Measurements from ENCODE around the gene SPC24. TPM values are rescaled to one million over a fixed set of nuclear protein-coding genes. Genes with fewer than 3 reads are reported as not detected.
A peak's percentile ranks its signal among the peaks of the same experiment; 100 is the strongest.

Gene SPC24
- 98.0 and 106 TPM in 2 replicates for total RNA-seq (2014; rRNA removed; shearing (Covaris generic))

DNA sequence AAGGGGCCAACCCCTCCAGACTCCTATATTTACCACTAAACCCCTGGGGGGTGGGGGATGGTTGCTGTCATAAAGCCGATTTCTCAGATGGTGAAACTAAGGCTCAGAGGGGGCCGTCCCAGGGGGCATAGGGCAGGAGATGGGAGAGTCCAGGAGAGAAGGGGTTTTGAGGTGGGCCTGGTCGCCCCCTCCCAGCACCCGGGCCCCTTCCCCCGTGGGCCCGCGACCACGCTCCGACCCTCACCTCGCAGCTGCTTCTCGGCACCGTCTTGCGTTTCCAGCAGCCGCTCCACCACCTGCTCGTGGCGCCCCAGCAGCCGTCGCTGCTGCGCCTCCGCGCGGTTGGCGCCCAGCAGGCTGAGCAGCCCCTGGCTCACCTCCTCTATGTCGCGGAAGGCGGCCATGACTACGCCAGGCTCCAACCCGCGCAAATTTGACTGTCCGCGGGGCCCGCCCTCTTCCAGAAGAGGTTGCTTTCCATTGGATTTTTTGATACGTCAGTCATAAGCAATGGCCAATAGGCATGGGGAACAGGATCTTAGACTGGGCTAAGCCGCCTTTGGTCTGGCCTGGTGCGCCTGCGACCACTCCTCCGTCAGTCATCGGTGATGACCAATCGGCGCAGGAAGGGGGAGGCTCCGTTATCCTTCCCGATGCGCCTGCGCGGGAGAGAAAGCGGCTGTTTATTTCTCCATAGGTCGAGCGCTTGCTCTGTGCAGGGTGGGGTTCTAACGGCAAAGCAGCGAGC, at the start of gene SPC24:
TSS of gene SPC24 (minus strand) at position 410 of the 748 bp plus-strand sequence. CDS start at position 404, 6 bp downstream.
- peak; percentile 93 for DNase-seq (ENCODE audit: low spot score)

DNA sequence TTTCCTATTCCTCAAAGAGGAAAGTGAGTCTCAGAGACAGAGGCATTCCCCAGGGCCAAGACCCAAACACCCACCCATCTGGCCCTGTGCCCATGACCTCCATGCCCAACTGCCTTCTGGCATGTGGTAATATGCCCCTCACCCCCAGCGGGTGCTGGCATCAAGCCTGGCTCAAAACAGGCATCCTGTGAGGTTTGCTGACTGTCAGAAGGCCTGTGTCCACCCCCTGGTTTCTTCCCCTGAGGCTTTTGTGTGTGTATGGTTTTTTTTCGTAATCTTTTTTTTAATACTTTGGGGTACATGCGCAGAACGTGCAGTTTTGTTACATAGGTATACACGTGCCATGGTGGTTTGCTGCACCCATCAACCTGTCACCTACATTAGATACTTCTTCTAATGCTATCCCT, 49.4 kb upstream of the SPC24 start:
- DNase-seq (ENCODE audit: low spot score) = no peak

GRCh38 chr19:11204076-11204602, 48.6 kb upstream of the SPC24 start:
- no peak for DNase-seq (ENCODE audit: low spot score)

- peak; percentile 42 for DNase-seq (ENCODE audit: low spot score)
These were observed 47.9 kb upstream of the SPC24 start for GRCh38 chr19:11203194-11204075.

GRCh38 chr19:11202488-11203193, 47.1 kb upstream of the SPC24 start:
- DNase-seq (ENCODE audit: low spot score) = no peak

DNA sequence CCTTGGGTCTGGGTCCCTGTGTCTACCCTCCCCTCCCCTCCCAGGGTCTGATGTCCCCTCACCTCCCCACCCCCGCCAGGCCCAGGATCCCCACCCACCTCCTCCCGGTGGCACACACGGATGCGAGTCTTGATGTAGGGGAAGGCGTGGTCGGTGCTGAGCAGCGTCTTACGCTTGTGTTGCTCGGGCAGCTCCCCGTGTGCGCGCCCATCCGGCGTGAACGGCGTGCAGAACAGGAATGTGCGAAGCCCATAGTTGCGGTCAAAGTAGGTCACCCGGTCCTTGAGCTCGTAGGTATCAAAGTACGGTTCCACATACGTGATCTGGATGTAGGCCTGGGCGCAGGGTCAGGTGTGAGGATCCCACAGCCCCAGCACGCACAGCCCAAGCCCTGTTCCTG, 46.2 kb upstream of the SPC24 start:
- no peak for DNase-seq (ENCODE audit: low spot score)

DNA sequence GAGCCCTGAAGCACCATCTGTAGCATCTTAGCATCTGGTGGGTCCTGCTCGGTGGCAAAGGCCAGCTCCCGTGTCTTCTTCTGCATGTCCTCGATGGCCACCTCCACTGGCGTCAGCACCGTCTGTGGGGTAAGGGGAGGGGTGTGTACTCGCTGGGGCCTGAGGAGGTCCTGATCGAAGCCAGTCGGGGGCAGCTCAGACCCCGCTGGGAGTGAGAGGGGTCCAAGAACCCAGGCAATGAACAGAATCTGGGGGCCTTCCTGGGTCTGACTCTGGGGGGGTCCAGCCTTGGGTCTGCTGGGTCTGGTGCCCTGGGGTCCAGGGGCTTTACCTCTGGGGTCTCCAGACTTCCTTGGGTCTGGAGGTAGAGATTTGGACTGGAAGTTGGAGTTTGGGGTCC, 45.3 kb upstream of the SPC24 start:
- DNase-seq (ENCODE audit: low spot score) = no peak

DNA sequence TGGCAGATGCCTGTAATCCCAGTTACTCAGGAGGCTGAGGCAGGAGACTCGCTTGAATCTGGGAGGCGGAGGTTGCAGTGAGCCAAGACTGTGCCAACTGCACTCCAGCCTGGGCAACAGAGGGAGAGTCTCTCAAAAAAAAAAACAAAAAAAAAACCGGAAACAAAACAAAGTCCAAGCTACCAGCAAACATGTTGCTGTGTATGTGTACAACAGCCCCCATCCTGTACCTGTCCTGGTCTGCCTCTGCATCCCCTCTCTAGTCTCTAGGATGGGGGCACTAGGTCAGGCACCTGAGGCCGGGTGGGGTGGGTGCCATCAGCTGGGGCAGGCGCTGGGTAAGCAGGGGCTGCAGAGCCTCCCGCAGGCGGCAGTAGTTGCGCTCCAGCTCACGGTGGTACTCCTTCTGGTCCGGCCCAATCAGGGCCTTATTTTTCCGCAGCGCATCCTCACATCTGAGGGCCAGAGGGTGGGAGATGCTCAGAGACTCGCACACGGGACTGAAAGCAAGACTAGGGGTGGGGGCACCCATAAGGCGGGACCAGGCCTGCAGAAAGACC, 44.5 kb upstream of the SPC24 start:
- no peak for DNase-seq (ENCODE audit: low spot score)

- DNase-seq (ENCODE audit: low spot score) = no peak
These were observed 43.9 kb upstream of the SPC24 start for GRCh38 chr19:11199517-11199916.

DNA sequence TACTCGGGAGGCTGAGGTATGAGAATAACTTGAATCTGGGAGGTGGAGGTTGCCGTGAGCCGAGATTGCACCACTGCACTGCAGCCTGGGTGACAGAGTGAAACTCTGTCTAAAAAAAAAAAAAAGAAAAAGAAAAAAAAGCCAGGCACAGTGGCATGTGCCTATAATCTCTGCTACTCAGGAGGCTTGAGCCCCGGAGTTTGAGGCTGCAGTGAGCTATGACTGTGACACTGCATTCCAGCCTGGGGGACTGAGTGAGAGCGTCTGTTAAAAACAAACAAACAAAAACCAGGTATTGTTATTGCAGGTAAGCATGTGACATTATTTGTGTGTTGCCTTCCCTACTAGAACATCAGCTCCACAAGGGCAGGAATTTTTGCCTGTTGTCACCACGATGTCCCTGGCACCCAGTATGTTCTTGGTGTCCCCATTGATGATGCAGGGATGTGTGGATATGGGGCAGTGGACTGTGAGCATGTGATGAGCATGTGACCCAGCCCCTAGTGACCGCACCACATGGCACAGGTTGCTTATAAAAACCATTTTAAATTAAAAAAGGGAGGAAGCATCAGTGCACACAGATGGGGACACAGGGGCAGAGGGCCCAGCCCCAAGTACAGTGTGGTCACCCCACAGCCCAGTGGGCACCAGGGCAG, 43.3 kb upstream of the SPC24 start:
- no peak for DNase-seq (ENCODE audit: low spot score)

DNA sequence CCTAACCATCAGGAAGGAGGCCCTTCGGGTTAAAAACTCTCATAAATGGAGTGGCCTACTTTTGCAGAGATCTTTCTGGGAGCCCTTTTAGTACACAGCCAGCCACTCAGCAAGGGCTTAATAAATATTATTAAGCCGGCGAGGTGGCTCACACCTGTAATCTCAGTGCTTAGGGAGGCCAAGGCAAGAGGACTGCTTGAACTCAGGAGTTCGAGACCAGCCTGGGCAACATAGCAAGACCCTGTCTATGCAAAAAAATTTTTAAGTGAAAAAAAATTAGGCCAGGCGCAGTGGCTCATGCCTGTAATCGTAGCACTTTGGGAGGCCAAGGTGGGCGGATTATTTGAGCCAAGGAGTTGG, 42.6 kb upstream of the SPC24 start:
- no peak for DNase-seq (ENCODE audit: low spot score)

DNA sequence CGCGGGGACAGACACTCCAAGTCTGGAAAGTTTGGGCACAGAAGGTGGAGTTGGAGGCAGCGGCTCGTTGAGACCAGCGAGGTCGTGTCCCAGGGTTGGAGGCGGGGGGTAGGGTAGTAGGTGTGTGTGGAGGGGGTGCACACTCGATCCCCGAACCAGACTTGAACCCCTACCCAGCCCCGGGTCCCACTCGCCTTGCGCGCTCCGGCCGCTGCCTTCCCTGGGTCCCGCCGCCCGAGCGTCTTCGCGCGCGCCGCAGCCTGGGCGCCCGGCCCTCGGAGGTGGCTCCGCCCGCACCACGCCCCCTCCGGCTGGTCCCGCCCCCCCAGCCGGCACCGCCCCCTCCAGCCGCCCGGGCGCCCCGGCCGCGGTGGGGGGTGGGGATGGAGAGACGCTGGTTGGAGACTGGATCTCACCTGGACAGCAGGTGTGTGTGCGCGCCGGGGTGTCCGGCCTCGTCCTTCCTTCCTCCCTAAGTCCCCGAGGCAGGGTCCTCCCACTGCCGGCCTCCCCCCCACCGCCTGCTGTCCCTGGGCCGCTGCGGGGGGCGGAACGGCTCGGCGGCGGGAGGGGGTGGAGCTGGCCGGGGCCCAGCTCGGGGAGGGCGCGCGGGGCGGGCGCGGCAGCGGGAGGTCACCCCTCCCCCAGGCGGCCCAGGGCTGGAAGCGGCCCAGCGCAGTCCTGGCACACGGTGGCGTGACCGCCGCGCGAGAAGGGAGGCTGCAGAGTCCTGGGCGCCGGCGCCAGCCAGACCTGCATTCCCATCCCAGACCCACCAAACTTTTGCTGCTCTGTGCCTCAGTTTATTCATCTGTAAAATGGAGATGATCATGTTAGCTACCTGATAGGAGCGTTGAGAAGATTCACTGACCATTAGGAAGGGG, 42.0 kb upstream of the SPC24 start, which contains the start of gene KANK2:
TSS of gene KANK2 (minus strand) at position 255 of the 884 bp plus-strand sequence. CDS start 3,034 bp downstream, outside the sequence.
- peak; percentile 75 for DNase-seq (ENCODE audit: low spot score)

DNA sequence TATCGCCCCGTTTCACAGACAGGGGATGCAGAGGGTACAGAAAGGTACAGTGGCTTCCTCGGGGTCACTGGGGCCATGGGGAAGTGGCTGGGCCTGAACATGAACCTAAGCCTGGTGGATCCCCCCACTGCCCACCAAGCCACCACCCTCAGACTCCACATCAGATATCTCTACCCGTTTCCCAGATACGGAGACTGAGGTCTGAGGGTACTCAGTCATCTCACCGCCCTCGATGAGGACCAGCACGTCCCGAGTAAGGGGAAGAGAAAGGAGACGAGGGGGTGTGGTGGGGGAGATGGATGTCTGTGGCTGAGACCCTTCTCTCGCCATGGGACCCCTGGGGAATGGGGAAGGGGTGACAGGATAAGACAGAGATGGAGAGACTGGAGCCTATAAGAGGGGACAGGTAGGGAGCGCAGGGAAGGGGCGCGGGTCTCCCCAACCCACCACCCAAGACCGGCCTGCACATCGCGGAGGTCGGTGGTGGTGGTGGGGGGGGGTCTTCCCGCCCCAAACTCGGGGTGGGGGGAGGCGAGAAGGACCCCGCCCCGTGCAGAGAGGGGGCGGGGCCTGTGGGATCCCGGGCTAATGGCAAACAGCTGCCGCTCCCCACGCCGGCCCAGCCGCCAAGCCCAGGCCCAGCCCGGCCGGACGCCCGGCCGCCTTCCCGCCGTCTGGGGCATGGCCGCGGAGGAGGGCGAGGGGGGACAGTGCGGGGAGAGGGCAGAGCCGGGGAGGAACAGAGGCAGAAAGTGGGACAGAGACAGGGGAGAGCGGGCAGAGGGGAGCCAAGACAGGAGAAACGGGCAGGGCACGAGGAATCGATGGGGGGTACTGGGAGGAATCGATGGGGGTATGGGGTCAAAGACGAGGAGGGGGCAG, 41.1 kb upstream of the SPC24 start:
- DNase-seq (ENCODE audit: low spot score) = peak; percentile 17

DNA sequence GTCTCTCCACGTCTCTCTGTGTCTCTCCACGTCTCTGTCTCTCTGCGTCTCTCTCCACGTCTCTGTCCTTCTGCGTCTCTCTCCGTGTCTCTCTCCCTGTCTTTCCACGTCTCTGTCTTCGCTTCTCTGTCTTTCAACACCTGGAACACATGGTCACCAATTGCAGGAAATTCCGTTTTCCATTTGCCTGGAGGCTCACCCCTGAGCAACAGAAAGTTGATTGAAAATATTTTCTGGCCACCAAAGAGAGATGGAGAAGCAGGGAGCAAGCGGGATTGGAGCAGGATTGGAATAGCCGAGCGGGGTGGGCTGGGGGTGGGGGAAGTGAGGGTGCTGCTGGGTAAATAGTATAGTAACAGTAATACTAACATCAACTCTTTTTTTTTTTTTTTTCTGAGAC, 40.1 kb upstream of the SPC24 start:
- no peak for DNase-seq (ENCODE audit: low spot score)

- DNase-seq (ENCODE audit: low spot score) = no peak
These were observed 39.3 kb upstream of the SPC24 start for GRCh38 chr19:11194656-11195558.

GRCh38 chr19:11194173-11194572, 38.6 kb upstream of the SPC24 start:
- DNase-seq (ENCODE audit: low spot score) = no peak

All from HT-29 (cell line).